Thoracic aorta (tissue), 2 donors: ENCODE data around the gene TIGD3. TPM values are rescaled to one million over a fixed set of nuclear protein-coding genes. Genes with fewer than 3 reads are reported as not detected.
A peak's percentile ranks its signal among the peaks of the same experiment; 100 is the strongest.

ENCODE experiments used
- ATAC-seq: fragments of 150-250 bp; one replicate; pipeline ENCODE4 v1.8.0; 2017; ENCODE audit warnings: low read depth; ENCODE audit not compliant: insufficient number of reproducible peaks, low FRiP score
- DNase-seq: peaks from one replicate; pipeline ENCODE4 v3.0.0-alpha.2; 2020; ENCODE audit warnings: low spot score
- H3K27ac ChIP-seq, 2 donors: fragments of 200-600 bp; sonication (generic); 1 replicate in 1 of 2; 2 replicates in 1 of 2; pipeline ENCODE4 v1.5.1; 2016; ENCODE audit warnings: mild to moderate bottlenecking in 2 of 2, moderate library complexity in 2 of 2
- H3K27me3 ChIP-seq: fragments of 200-600 bp; sonication (generic); replicated peaks from 2 replicates; pipeline ENCODE4 v1.6.0; 2016; ENCODE audit warnings: mild to moderate bottlenecking; ENCODE audit not compliant: insufficient read depth
- H3K36me3 ChIP-seq: fragments of 200-600 bp; sonication (generic); one replicate; pipeline ENCODE4 v1.5.1; 2016
- H3K4me1 ChIP-seq, 2 donors: fragments of 200-600 bp; sonication (generic); 1 replicate in 1 of 2; 2 replicates in 1 of 2; pipeline versions ENCODE4 v1.5.1 to v1.6.0; 2016; ENCODE audit warnings: low read depth in 2 of 2, mild to moderate bottlenecking in 1 of 2; ENCODE audit not compliant: control insufficient read depth in 1 of 2
- H3K4me3 ChIP-seq: fragments of 200-600 bp; sonication (generic); 2 replicates; pipeline ENCODE4 v1.5.1; 2016; ENCODE audit warnings: mild to moderate bottlenecking
- H3K9me3 ChIP-seq: fragments of 200-600 bp; sonication (generic); 2 replicates; pipeline ENCODE4 v1.5.1; 2016
- CTCF ChIP-seq: fragments of 200-600 bp; sonication (generic); IDR thresholded peaks from one replicate; pipeline ENCODE4 v1.5.1; 2019; ENCODE audit warnings: antibody characterized with exemption
- total RNA-seq, 2 donors: library from RNA; depleted of rRNA; stranded (reverse); fragments of >200 nt; gene quantifications; one replicate each; pipeline versions ENCODE4 v1.1.0 to v1.2.3, GENCODE V29; 2016

Gene TIGD3
- total RNA-seq, 2 donors from 2014 or later = not detected

- no peak for ATAC-seq
- Histone ChIP-seq H3K27me3 (no peaks in the 10 kb centered on the region), H3K27ac (no peak overlapping the region), H3K4me3 (no peak overlapping the region), H3K4me1 (peaks cover 18 to 24% of the 10 kb centered on the region in 2 donors), H3K9me3 (no peaks in the 10 kb centered on the region), H3K36me3 (no peaks in the 10 kb centered on the region)
- no peak for TF ChIP-seq CTCF
- DNase-seq = no peak
These were observed 3.4 kb downstream of the TIGD3 start for GRCh38 chr11:65357856-65358356.

GRCh38 chr11:65362320-65362931, 7.9 kb downstream of the TIGD3 start:
- Histone ChIP-seq H3K4me1 (no peaks in the 10 kb centered on the region), H3K4me3 (no peak overlapping the region), H3K9me3 (no peaks in the 10 kb centered on the region), H3K27ac (no peak overlapping the region), H3K27me3 (no peaks in the 10 kb centered on the region), H3K36me3 (no peaks in the 10 kb centered on the region)
- DNase-seq (no peak), ATAC-seq (no peak)
- TF ChIP-seq CTCF = no peak

- Histone ChIP-seq H3K36me3 (no peaks in the 10 kb centered on the region), H3K9me3 (no peaks in the 10 kb centered on the region), H3K4me1 (no peaks in the 10 kb centered on the region), H3K27me3 (no peaks in the 10 kb centered on the region), H3K27ac (no peak overlapping the region), H3K4me3 (no peak overlapping the region)
- DNase-seq = no peak
- TF ChIP-seq CTCF = no peak
- no peak for ATAC-seq
These were observed 8.4 kb downstream of the TIGD3 start for GRCh38 chr11:65362966-65363365.

GRCh38 chr11:65363770-65364169, 9.2 kb downstream of the TIGD3 start:
- no peak for TF ChIP-seq CTCF
- H3K27me3 ChIP-seq = no peaks in the 10 kb centered on the region
- ATAC-seq (no peak), DNase-seq (no peak)
- H3K27ac ChIP-seq = no peak overlapping the region
- no peaks in the 10 kb centered on the region for H3K9me3 ChIP-seq
- H3K4me1 ChIP-seq = no peaks in the 10 kb centered on the region
- H3K36me3 ChIP-seq = no peaks in the 10 kb centered on the region
- no peak overlapping the region for H3K4me3 ChIP-seq

- no peaks in the 10 kb centered on the region for H3K36me3 ChIP-seq
- H3K27ac ChIP-seq = no peak overlapping the region
- H3K27me3 ChIP-seq = no peaks in the 10 kb centered on the region
- ATAC-seq (peak; percentile 46), DNase-seq (no peak)
- H3K4me1 ChIP-seq = peaks cover under 1 to 12% of the 10 kb centered on the region in 2 donors
- no peak overlapping the region for H3K4me3 ChIP-seq
- TF ChIP-seq CTCF = peak; percentile 83
- H3K9me3 ChIP-seq = no peaks in the 10 kb centered on the region
These were observed 11.8 kb downstream of the TIGD3 start for GRCh38 chr11:65366340-65366773.
